Measurements from ENCODE around the gene ARID3B. TPM values are rescaled to one million over a fixed set of nuclear protein-coding genes. Genes with fewer than 3 reads are reported as not detected.
A peak's percentile ranks its signal among the peaks of the same experiment; 100 is the strongest.

Gene ARID3B
- total and polyA plus RNA-seq, 7 donors = 1.8 to 5.5 (median 3.0) TPM

- Histone ChIP-seq H3K27ac (peak within 1 kb of the TSS; percentile 100), H3K4me3 (peak within 1 kb of the TSS; percentile 99), H3K9me3 (no peaks in the 10 kb centered on the region), H3K27me3 (ENCODE audit: insufficient read depth in 3 of 3, low read length in 2 of 3) (no peaks in the 10 kb centered on the region), H3K36me3 (ENCODE audit: insufficient read depth in 1 of 2, low read depth in 1 of 2) (peaks cover 8 to 25% of the 10 kb centered on the region in 2 donors), H3K4me1 (peaks cover 38% of the 10 kb centered on the region)
- ATAC-seq (peak; percentile 88 to 90 (median 90)), DNase-seq (peak; percentile 97 to 98)
- WGBS, 3 donors = 0 to 1% (median 0%) methylated on average over 55 to 91 of the region's 91 CpGs
- intact Hi-C loops (cut with DNase I) = loop anchor here in 1 of 2 donors (1.0 to 2.0 kb wide), 2 partner anchors 69 to 73 kb away; no protein-coding TSS in a partner anchor
- no peak for TF ChIP-seq CTCF (IDR thresholded peaks at IDR 0.05)
Observed at GRCh38 chr15:74615508-74616365, 74.7 kb downstream of the ARID3B start, which contains the start of gene CLK3. CLK3 (plus strand) TSS chr15:74615836; CDS start chr15:74619197, 3,361 bp downstream.

- H3K4me1 ChIP-seq = peaks cover 39% of the 10 kb centered on the region
- no peaks in the 10 kb centered on the region for H3K27me3 ChIP-seq (ENCODE audit: insufficient read depth in 3 of 3, low read length in 2 of 3)
- peak overlapping the region; percentile 99 for H3K4me3 ChIP-seq
- intact Hi-C loops (cut with DNase I) = no loop called here
- no peak for TF ChIP-seq CTCF (IDR thresholded peaks at IDR 0.05)
- 1% methylated on average over 17 to 18 of the region's 18 CpGs for WGBS, 3 donors
- DNase-seq = peak; percentile 79 to 87
- H3K36me3 ChIP-seq (ENCODE audit: insufficient read depth in 1 of 2, low read depth in 1 of 2) = peaks cover 10 to 32% of the 10 kb centered on the region in 2 donors
- peak; percentile 32 to 62 (median 60) for ATAC-seq
- H3K9me3 ChIP-seq = no peaks in the 10 kb centered on the region
- peak overlapping the region; percentile 100 for H3K27ac ChIP-seq
Observed at GRCh38 chr15:74616366-74616939, 75.4 kb downstream of the ARID3B start.

- no peak for TF ChIP-seq CTCF (IDR thresholded peaks at IDR 0.05)
- ATAC-seq (no peak), DNase-seq (no peak)
- Histone ChIP-seq H3K27me3 (ENCODE audit: insufficient read depth in 3 of 3, low read length in 2 of 3) (no peaks in the 10 kb centered on the region), H3K36me3 (ENCODE audit: insufficient read depth in 1 of 2, low read depth in 1 of 2) (peaks cover 10 to 37% of the 10 kb centered on the region in 2 donors), H3K27ac (peak overlapping the region; percentile 100), H3K9me3 (no peaks in the 10 kb centered on the region), H3K4me1 (peaks cover 39% of the 10 kb centered on the region), H3K4me3 (peak overlapping the region; percentile 99)
- intact Hi-C loops (cut with DNase I) = no loop called here
Observed at GRCh38 chr15:74616996-74617395, 76.0 kb downstream of the ARID3B start.

- TF ChIP-seq CTCF (IDR thresholded peaks at IDR 0.05) = no peak
- Histone ChIP-seq H3K4me1 (peaks cover 39% of the 10 kb centered on the region), H3K36me3 (ENCODE audit: insufficient read depth in 1 of 2, low read depth in 1 of 2) (peaks cover 16 to 57% of the 10 kb centered on the region in 2 donors), H3K27ac (peak overlapping the region; percentile 100), H3K9me3 (no peaks in the 10 kb centered on the region), H3K27me3 (ENCODE audit: insufficient read depth in 3 of 3, low read length in 2 of 3) (no peaks in the 10 kb centered on the region), H3K4me3 (no peak overlapping the region)
- DNase-seq (no peak), ATAC-seq (no peak)
- intact Hi-C loops (cut with DNase I) = no loop called here
- 67 to 82% (median 73%) methylated on average over 14 to 15 of the region's 15 CpGs for WGBS, 3 donors
Observed at GRCh38 chr15:74618841-74619596, 78.0 kb downstream of the ARID3B start.

All from psoas muscle (tissue), 8 donors.